Suprapubic skin (tissue), 4 donors: ENCODE measurements around the gene REPIN1.

Source experiments
- CTCF ChIP-seq, 2 donors: fragments of 200-600 bp in 1 of 2; fragments of 450-650 bp in 1 of 2; sonication (generic) in 1 of 2; IDR thresholded peaks; one replicate each; pipeline ENCODE4 v1.5.1; 2016 to 2019; ENCODE audit warnings: antibody characterized with exemption in 2 of 2, mild to moderate bottlenecking in 1 of 2, moderate library complexity in 1 of 2
- POLR2A ChIP-seq, 2 donors: fragments of 450-650 bp; IDR thresholded peaks; one replicate each; pipeline ENCODE4 v1.6.1; 2017; ENCODE audit warnings: antibody characterized with exemption in 2 of 2, mild to moderate bottlenecking in 2 of 2, moderate library complexity in 2 of 2
- POLR2AphosphoS5 ChIP-seq, 3 donors: sonication (generic); formaldehyde crosslinking; IDR thresholded peaks; one replicate each; pipeline ENCODE4 v1.6.1; 2017; ENCODE audit warnings: antibody characterized with exemption in 3 of 3

GRCh38 chr7:150359622-150360362 is 8.8 kb upstream of the REPIN1 start:
- no peak for TF ChIP-seq CTCF (IDR thresholded peaks at IDR 0.05)
- TF ChIP-seq POLR2A (IDR thresholded peaks at IDR 0.05) = no peak
- no peak for TF ChIP-seq POLR2AphosphoS5 (IDR thresholded peaks at IDR 0.05)
